ENCODE results near the gene MPST. TPM values are rescaled to one million over a fixed set of nuclear protein-coding genes. Genes with fewer than 3 reads are reported as not detected.
"Not testable (repeated sequence)": the region's sequence is repeated elsewhere in the genome, so short reads cannot be mapped to it uniquely, and the experiment has no call there.

The MPST gene
- total RNA-seq, 1 donor from 2014 or later = 215 TPM

GRCh38 chr22:37065961-37066360 is 46.4 kb downstream of the MPST start:
- no peak overlapping the region for H3K4me3 ChIP-seq (ENCODE audit: low read depth, low read length)
- DNase-seq (ENCODE audit: low read depth) = no peak
- no peak for TF ChIP-seq CTCF (conservative IDR thresholded peaks at IDR 0.05; ENCODE audit: low read depth, low read length)

GRCh38 chr22:37067428-37067827 is 47.9 kb downstream of the MPST start:
- no peak overlapping the region for H3K4me3 ChIP-seq (ENCODE audit: low read depth, low read length)
- no peak for TF ChIP-seq CTCF (conservative IDR thresholded peaks at IDR 0.05; ENCODE audit: low read depth, low read length)
- no peak for DNase-seq (ENCODE audit: low read depth)

GRCh38 chr22:37068859-37069258 is 49.3 kb downstream of the MPST start:
- no peak for DNase-seq (ENCODE audit: low read depth)
- no peak for TF ChIP-seq CTCF (conservative IDR thresholded peaks at IDR 0.05; ENCODE audit: low read depth, low read length)
- no peak overlapping the region for H3K4me3 ChIP-seq (ENCODE audit: low read depth, low read length)

GRCh38 chr22:37069319-37069718 is 49.8 kb downstream of the MPST start:
- no peak for TF ChIP-seq CTCF (conservative IDR thresholded peaks at IDR 0.05; ENCODE audit: low read depth, low read length)
- DNase-seq (ENCODE audit: low read depth) = no peak

GRCh38 chr22:37069719-37070118 is 50.2 kb downstream of the MPST start:
- H3K4me3 ChIP-seq (ENCODE audit: low read depth, low read length) = no peak overlapping the region
- DNase-seq (ENCODE audit: low read depth) = no peak

More at GRCh38 chr22:37069319-37069718, 49.8 kb downstream of the MPST start:
- H3K4me3 ChIP-seq (ENCODE audit: low read depth, low read length) = no peak overlapping the region

GRCh38 chr22:37070334-37070733 is 50.8 kb downstream of the MPST start:
- H3K4me3 ChIP-seq (ENCODE audit: low read depth, low read length) = no peak overlapping the region
- DNase-seq (ENCODE audit: low read depth) = no peak
- TF ChIP-seq CTCF (conservative IDR thresholded peaks at IDR 0.05; ENCODE audit: low read depth, low read length) = no peak

More at GRCh38 chr22:37069719-37070118, 50.2 kb downstream of the MPST start:
- TF ChIP-seq CTCF (conservative IDR thresholded peaks at IDR 0.05; ENCODE audit: low read depth, low read length) = no peak

- no peak overlapping the region for H3K4me3 ChIP-seq (ENCODE audit: low read depth, low read length)
- no peak for DNase-seq (ENCODE audit: low read depth)
- TF ChIP-seq CTCF (conservative IDR thresholded peaks at IDR 0.05; ENCODE audit: low read depth, low read length) = no peak
Observed at GRCh38 chr22:37070744-37071143, 51.2 kb downstream of the MPST start.

- DNase-seq (ENCODE audit: low read depth); H3K4me3 ChIP-seq (ENCODE audit: low read depth, low read length): not testable (repeated sequence)
Observed at GRCh38 chr22:37071850-37072592, 52.5 kb downstream of the MPST start.

Measured in epithelial cell of proximal tubule (primary cell).